HepG2 (cell line): ENCODE results near the gene ARMH2. TPM values are rescaled to one million over a fixed set of nuclear protein-coding genes. Genes with fewer than 3 reads are reported as not detected.

Source experiments
- ATAD3A ChIP-seq: sonication (generic); formaldehyde crosslinking; IDR thresholded peaks from 2 replicates; pipeline ENCODE4 v1.4.0; 2020; ENCODE audit warnings: missing genetic modification reagents
- BCLAF1 ChIP-seq: fragments of 450-650 bp; IDR thresholded peaks from 2 replicates; pipeline ENCODE4 v1.6.1; 2017; ENCODE audit warnings: mild to moderate bottlenecking
- BRD4 ChIP-seq: sonication (generic); formaldehyde crosslinking; IDR thresholded peaks from 2 replicates; pipeline ENCODE4 v1.4.0; 2020; ENCODE audit warnings: missing genetic modification reagents
- CSRNP1 ChIP-seq: sonication (generic); formaldehyde crosslinking; IDR thresholded peaks from 2 replicates; pipeline ENCODE4 v1.8.1; 2023; ENCODE audit warnings: mild to moderate bottlenecking, missing genetic modification reagents
- EZH2 ChIP-seq: conservative IDR thresholded peaks from 2 replicates; pipeline ENCODE4 v1.6.1; 2012; ENCODE audit warnings: mild to moderate bottlenecking, low read depth, low read length, moderate library complexity
- FOSL2 ChIP-seq: sonication (generic); formaldehyde crosslinking; IDR thresholded peaks from 2 replicates; pipeline ENCODE4 v1.4.0; 2020; ENCODE audit warnings: missing genetic modification reagents
- FOXJ3 ChIP-seq: sonication (generic); formaldehyde crosslinking; IDR thresholded peaks from 2 replicates; pipeline ENCODE4 v1.4.0; 2020; ENCODE audit warnings: missing genetic modification reagents, mild to moderate bottlenecking, borderline replicate concordance
- FOXO4 ChIP-seq: sonication (generic); formaldehyde crosslinking; conservative IDR thresholded peaks from 2 replicates; pipeline ENCODE4 v1.8.1; 2023; ENCODE audit warnings: missing genetic modification reagents
- GABPB1 ChIP-seq: IDR thresholded peaks from 2 replicates; pipeline ENCODE4 v1.6.1; 2016; ENCODE audit warnings: mild to moderate bottlenecking, missing genetic modification reagents, moderate library complexity, missing compliant biosample characterization
- MAFF ChIP-seq: IDR thresholded peaks from 2 replicates; pipeline ENCODE4 v1.6.1; 2011; ENCODE audit warnings: low read depth, low read length, improper control_type of control experiment
- PAXIP1 ChIP-seq: sonication (generic); formaldehyde crosslinking; conservative IDR thresholded peaks from 2 replicates; pipeline ENCODE4 v1.4.0; 2020; ENCODE audit warnings: mild to moderate bottlenecking, missing genetic modification reagents, moderate library complexity
- POGZ ChIP-seq: sonication (generic); formaldehyde crosslinking; IDR thresholded peaks from 2 replicates; pipeline ENCODE4 v1.4.0; 2020; ENCODE audit warnings: mild to moderate bottlenecking, missing genetic modification reagents
- TARDBP ChIP-seq: sonication (generic); formaldehyde crosslinking; IDR thresholded peaks from 2 replicates; pipeline ENCODE4 v1.8.0; 2022; ENCODE audit warnings: mild to moderate bottlenecking, missing genetic modification reagents
- ZNF354B ChIP-seq: sonication (generic); formaldehyde crosslinking; IDR thresholded peaks from 2 replicates; pipeline ENCODE4 v1.8.0; 2022; ENCODE audit warnings: mild to moderate bottlenecking, missing genetic modification reagents
- ZNF562 ChIP-seq: sonication (generic); formaldehyde crosslinking; IDR thresholded peaks from 2 replicates; pipeline ENCODE4 v1.8.0; 2022; ENCODE audit warnings: missing genetic modification reagents, borderline replicate concordance
- polyA plus RNA-seq, 8 experiments: library from polyadenylated mRNA; depleted of rRNA in 3 of 8; stranded (reverse) in 7 of 8; unstranded in 1 of 8; fragments of >200 nt; fragmentation: Illumina TruSeq in 4 of 8; extraction: Trizol in 4 of 8; gene quantifications; 2 replicates each; pipeline versions ENCODE4 v1.2.1 to v1.2.3, GENCODE V29; 2011 to 2016; ENCODE audit warnings: low read depth in 4 of 8, missing spikeins in 1 of 8, mixed read lengths in 1 of 8; ENCODE audit not compliant: insufficient read depth in 1 of 8
- total RNA-seq, 5 experiments: library from RNA; depleted of rRNA; stranded (reverse); fragments of >200 nt; fragmentation: Illumina TruSeq; extraction: Trizol; gene quantifications; 2 replicates each; pipeline ENCODE4 v1.2.3, GENCODE V29; 2016; ENCODE audit warnings: low read depth in 1 of 5
- TF ChIP-seq, protein P1 (sequence below): sonication (generic); formaldehyde crosslinking; IDR thresholded peaks from 2 replicates; pipeline ENCODE4 v1.4.0; 2020; ENCODE audit warnings: mild to moderate bottlenecking, missing genetic modification reagents
- TF ChIP-seq, protein P2 (sequence below): sonication (generic); formaldehyde crosslinking; conservative IDR thresholded peaks from 2 replicates; pipeline ENCODE4 v1.4.0; 2020; ENCODE audit warnings: missing genetic modification reagents

ARMH2 gene
- total and polyA plus RNA-seq, 2 of the 13 experiments (the other 11 are each of a cell fraction or from before 2014, with no cell fraction given), result not detected

DNA sequence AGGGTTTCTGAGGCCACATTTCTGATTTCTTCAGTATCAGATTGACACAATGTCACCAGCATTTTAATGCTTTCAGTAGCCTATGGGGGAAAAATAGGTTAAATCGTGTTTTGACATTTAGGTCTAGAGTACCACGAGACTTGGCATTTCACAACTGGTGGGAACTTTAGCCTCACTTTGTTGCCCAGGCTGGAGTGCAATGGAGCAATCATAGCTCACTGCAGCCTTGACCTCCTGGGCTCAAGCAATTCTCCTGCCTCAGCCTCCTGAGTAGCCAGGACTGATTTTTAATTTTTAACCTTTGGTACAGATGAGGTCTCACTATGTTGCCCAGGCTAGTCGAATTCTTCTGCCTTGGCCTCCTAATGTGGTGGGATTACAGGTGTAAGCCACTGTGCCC lies 11.0 kb upstream of the ARMH2 start (continued):
- TF ChIP-seq PAXIP1 (CRISPR knock-in tag) (peak; percentile 79), FOSL2 (CRISPR knock-in tag) (peak; percentile 77), FOXJ3 (CRISPR knock-in tag) (peak; percentile 85; the same call in 1 of the 2 replicates), ZNF354B (CRISPR knock-in tag) (no peak), CSRNP1 (CRISPR knock-in tag) (no peak), POGZ (CRISPR knock-in tag) (peak; percentile 92), BRD4 (CRISPR knock-in tag) (no peak), GABPB1 (CRISPR knock-in tag) (0 out of 2 replicates have a peak, but pooled peaks have one; percentile 23), ATAD3A (CRISPR knock-in tag) (no peak), FOXO4 (CRISPR knock-in tag) (no peak), TARDBP (CRISPR knock-in tag) (0 out of 2 replicates have a peak, but pooled peaks have one; percentile 43), BCLAF1 (no peak), MAFF (no peak), EZH2 (no peak), ZNF562 (CRISPR knock-in tag) (no peak)
- TF ChIP-seq, protein P1, sequence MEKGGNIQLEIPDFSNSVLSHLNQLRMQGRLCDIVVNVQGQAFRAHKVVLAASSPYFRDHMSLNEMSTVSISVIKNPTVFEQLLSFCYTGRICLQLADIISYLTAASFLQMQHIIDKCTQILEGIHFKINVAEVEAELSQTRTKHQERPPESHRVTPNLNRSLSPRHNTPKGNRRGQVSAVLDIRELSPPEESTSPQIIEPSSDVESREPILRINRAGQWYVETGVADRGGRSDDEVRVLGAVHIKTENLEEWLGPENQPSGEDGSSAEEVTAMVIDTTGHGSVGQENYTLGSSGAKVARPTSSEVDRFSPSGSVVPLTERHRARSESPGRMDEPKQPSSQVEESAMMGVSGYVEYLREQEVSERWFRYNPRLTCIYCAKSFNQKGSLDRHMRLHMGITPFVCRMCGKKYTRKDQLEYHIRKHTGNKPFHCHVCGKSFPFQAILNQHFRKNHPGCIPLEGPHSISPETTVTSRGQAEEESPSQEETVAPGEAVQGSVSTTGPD (CRISPR knock-in tag), result no peak
- TF ChIP-seq, protein P2, sequence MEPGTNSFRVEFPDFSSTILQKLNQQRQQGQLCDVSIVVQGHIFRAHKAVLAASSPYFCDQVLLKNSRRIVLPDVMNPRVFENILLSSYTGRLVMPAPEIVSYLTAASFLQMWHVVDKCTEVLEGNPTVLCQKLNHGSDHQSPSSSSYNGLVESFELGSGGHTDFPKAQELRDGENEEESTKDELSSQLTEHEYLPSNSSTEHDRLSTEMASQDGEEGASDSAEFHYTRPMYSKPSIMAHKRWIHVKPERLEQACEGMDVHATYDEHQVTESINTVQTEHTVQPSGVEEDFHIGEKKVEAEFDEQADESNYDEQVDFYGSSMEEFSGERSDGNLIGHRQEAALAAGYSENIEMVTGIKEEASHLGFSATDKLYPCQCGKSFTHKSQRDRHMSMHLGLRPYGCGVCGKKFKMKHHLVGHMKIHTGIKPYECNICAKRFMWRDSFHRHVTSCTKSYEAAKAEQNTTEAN (CRISPR knock-in tag), result peak; percentile 55; the same call in 1 of the 2 replicates
